ENCODE measurements around the gene CPLANE2. TPM values are rescaled to one million over a fixed set of nuclear protein-coding genes. Genes with fewer than 3 reads are reported as not detected.

CPLANE2 gene
- 7.3 and 8.7 TPM in 2 replicates for total RNA-seq

GRCh38 chr1:16236511-16237342 lies at the start of gene CPLANE2:
Gene CPLANE2, minus strand, starts transcription at chr1:16237183. Its CDS starts 441 bp downstream, at chr1:16236742.

GRCh38 chr1:16212251-16212961 lies 24.6 kb downstream of the CPLANE2 start, which contains the start of gene ARHGEF19:
Gene ARHGEF19, minus strand, starts transcription at chr1:16212652. Its CDS starts 3,598 bp downstream, at chr1:16209054.

Other genes with a start within 250 kb of the CPLANE2 start
- gene SRARP, start 232.9 kb downstream of the CPLANE2 start, total RNA-seq, result not detected in 2 replicates
- gene HSPB7, start 219.1 kb downstream of the CPLANE2 start, total RNA-seq, result 3.3 and 10.7 TPM in 2 replicates
- not detected in 2 replicates for gene CLCNKA, start 215.1 kb downstream of the CPLANE2 start, total RNA-seq
- under 0.01 TPM in 1 of 2 replicates, not detected in the other for gene CLCNKB, start 193.4 kb downstream of the CPLANE2 start, total RNA-seq
- gene FAM131C, start 163.5 kb downstream of the CPLANE2 start, total RNA-seq, result 0.28 TPM in 1 of 2 replicates, not detected in the other
- 33.5 and 103 TPM in 2 replicates for gene EPHA2, start 81.1 kb downstream of the CPLANE2 start, total RNA-seq
- 5.4 and 6.2 TPM in 2 replicates for gene ARHGEF19, start 24.5 kb downstream of the CPLANE2 start, total RNA-seq
- 9.4 and 11.6 TPM in 2 replicates for gene FBXO42, start 115.3 kb upstream of the CPLANE2 start, total RNA-seq
- 13.5 and 48.9 TPM in 2 replicates for gene SZRD1, start 130.1 kb upstream of the CPLANE2 start, total RNA-seq
- not detected in 2 replicates for gene SPATA21, start 200.2 kb upstream of the CPLANE2 start, total RNA-seq
- gene NECAP2, start 203.5 kb upstream of the CPLANE2 start, total RNA-seq, result 80.6 and 85.1 TPM in 2 replicates